ENCODE measurements around the gene PIRT. TPM values are rescaled to one million over a fixed set of nuclear protein-coding genes. Genes with fewer than 3 reads are reported as not detected.

Gene PIRT
- total and polyA plus RNA-seq, 2 of the 8 experiments (the other 6 are each of a cell fraction or from before 2014, with no cell fraction given) = 0.03 TPM; not detected in 1

GRCh38 chr17:10836966-10837590, 809 bp downstream of the PIRT start:
- H2BK20ac ChIP-seq (ENCODE audit: low read length) = no peak overlapping the region
- peaks cover 0 to 5% (median 0%) of the 10 kb centered on the region in 4 experiments; a peak in 2 of 7 replicates for H3K4me1 ChIP-seq (replicated peaks in 1 of 4; ENCODE audit: control insufficient read depth in 3 of 4, insufficient read depth in 4 of 4, low read length in 3 of 4)
- H3K27ac ChIP-seq (ENCODE audit: low read depth, low read length) = no peak overlapping the region
- FAIRE-seq = no peak
- ChIA-PET CTCF (ENCODE audit: partially characterized antibody) (interaction anchor here (2.1 to 7.4 kb wide), 4 partner anchors 8 to 101 kb away, joined by 7 to 34 read pairs (median 8); no protein-coding TSS in a partner anchor), POLR2A (ENCODE audit: partially characterized antibody) (no interaction called here)
- no peak overlapping the region for H3K56ac ChIP-seq (replicated peaks; ENCODE audit: insufficient read length, low read depth, low read length)
- H3K4me2 ChIP-seq (ENCODE audit: insufficient read depth in 1 of 2, low read depth in 2 of 2, low read length in 2 of 2) = no peak overlapping the region
- no peaks in the 10 kb centered on the region for H3K9me3 ChIP-seq (ENCODE audit: insufficient read depth in 2 of 2, low read depth in 1 of 2, low read length in 1 of 2)
- H2BK120ac ChIP-seq (replicated peaks; ENCODE audit: low read depth, low read length) = no peak overlapping the region
- no peak overlapping the region for H2AK5ac ChIP-seq (ENCODE audit: low read depth, low read length)
- no peak overlapping the region for H2BK12ac ChIP-seq (ENCODE audit: low read depth, low read length)
- H4K20me1 ChIP-seq (replicated peaks in 1 of 2; ENCODE audit: control insufficient read depth in 1 of 2, insufficient read depth in 2 of 2, low read length in 2 of 2) = no peaks in the 10 kb centered on the region
- no peak for DNase-seq (ENCODE audit: low read depth in 1 of 2, low spot score in 2 of 2)
- no peak overlapping the region for H2AFZ ChIP-seq (ENCODE audit: low read length)
- no peaks in the 10 kb centered on the region for H3K36me3 ChIP-seq (ENCODE audit: control insufficient read depth in 2 of 4, insufficient read depth in 4 of 4, low read length in 3 of 4)
- H2BK15ac ChIP-seq (ENCODE audit: low read length) = no peak overlapping the region
- WGBS, 2 experiments (ENCODE audit: extremely low coverage in 1 of 2, insufficient coverage in 1 of 2, insufficient read length in 1 of 2, insufficient replicate concordance in 2 of 2, low coverage in 1 of 2, low lambda C conversion rate in 2 of 2, missing lambda C conversion rate in 1 of 2) = 93% methylated on average over 15 of the region's 15 CpGs; no CpG with 5 or more reads in 1 of the 2 experiments
- H3K9ac ChIP-seq (replicated peaks in 1 of 4; ENCODE audit: extremely low read depth in 1 of 4, low read depth in 3 of 4, low read length in 3 of 4) = no peak overlapping the region
- H3K4me3 ChIP-seq (ENCODE audit: extremely low read depth in 1 of 4, insufficient read depth in 2 of 4, low read depth in 3 of 4, low read length in 4 of 4) = no peak overlapping the region
- no peak overlapping the region for H4K5ac ChIP-seq (ENCODE audit: insufficient read length, low read depth, low read length)
- H3K18ac ChIP-seq (ENCODE audit: extremely low read depth, low read length) = no peak overlapping the region
- H2BK5ac ChIP-seq (ENCODE audit: low read depth, low read length) = no peak overlapping the region
- no peaks in the 10 kb centered on the region for H3K79me1 ChIP-seq (ENCODE audit: low read depth, low read length)
- no peaks in the 10 kb centered on the region for H3K27me3 ChIP-seq (replicated peaks in 1 of 4; ENCODE audit: control insufficient read depth in 3 of 4, extremely low read depth in 1 of 4, insufficient read depth in 3 of 4, low read length in 3 of 4)
- H4K8ac ChIP-seq (ENCODE audit: extremely low read depth, insufficient read depth, low read length) = no peak overlapping the region; the same call in 1 of the 2 replicates
- no peak overlapping the region for H4K91ac ChIP-seq (replicated peaks; ENCODE audit: insufficient read length, low read length)
- H3K79me2 ChIP-seq (ENCODE audit: control insufficient read depth in 1 of 2, insufficient read depth in 2 of 2, low read length in 2 of 2) = no peaks in the 10 kb centered on the region
- TF ChIP-seq FOSL1 (IDR thresholded peaks at IDR 0.05; ENCODE audit: insufficient read depth, low read depth, low read length) = no peak
- TF ChIP-seq CREB1 (IDR thresholded peaks at IDR 0.05) = no peak
- no peak for TF ChIP-seq POU5F1 (IDR thresholded peaks at IDR 0.05; ENCODE audit: low read depth, low read length)
- TF ChIP-seq SP2 (IDR thresholded peaks at IDR 0.05; ENCODE audit: low read length) = no peak
- TF ChIP-seq BCL11A (IDR thresholded peaks at IDR 0.05; ENCODE audit: low read depth in 2 of 2, low read length in 2 of 2) = no peak
- no peak for TF ChIP-seq SP1 (IDR thresholded peaks at IDR 0.05; ENCODE audit: low read depth, low read length)
- no peak for TF ChIP-seq CBX5 (IDR thresholded peaks at IDR 0.05; ENCODE audit: low read depth, low read length)
- H3K23ac ChIP-seq (ENCODE audit: insufficient read length) = no peak overlapping the region
- no peaks in the 10 kb centered on the region for H3K23me2 ChIP-seq (ENCODE audit: low read depth, low read length)
- no peak overlapping the region for H3K4ac ChIP-seq (replicated peaks; ENCODE audit: insufficient read length, low read depth, low read length)
- no peak overlapping the region for H3K14ac ChIP-seq (ENCODE audit: insufficient read length)

Data from H1 (cell line).